Measurements from ENCODE around the gene NECAB3. TPM values are rescaled to one million over a fixed set of nuclear protein-coding genes. Genes with fewer than 3 reads are reported as not detected.
A peak's percentile ranks its signal among the peaks of the same experiment; 100 is the strongest.

NECAB3 gene
- polyA plus RNA-seq, 1 of the 3 experiments (the other 2 are of a cell fraction) = 20.1 TPM

GRCh38 chr20:33721391-33722140, 47.3 kb upstream of the NECAB3 start:
- Histone ChIP-seq H2AFZ (ENCODE audit: low read depth) (no peak overlapping the region; the same call in 1 of the 2 replicates), H3K9me3 (no peaks in the 10 kb centered on the region), H3K9me2 (no peaks in the 10 kb centered on the region), H3K9ac (no peak overlapping the region), H3K4me3 (ENCODE audit: low read depth in 2 of 2, low read length in 1 of 2) (no peak overlapping the region), H3K79me2 (ENCODE audit: insufficient read depth) (peaks cover 11% of the 10 kb centered on the region; the same call in 1 of the 2 replicates), H4K20me1 (ENCODE audit: insufficient read depth) (no peaks in the 10 kb centered on the region), H3K27me3 (ENCODE audit: insufficient read depth) (no peaks in the 10 kb centered on the region), H3K4me1 (ENCODE audit: control insufficient read depth in 1 of 2, insufficient read depth in 2 of 2, low read depth in 1 of 2, low read length in 1 of 2) (peaks cover 0 to 7% of the 10 kb centered on the region in 2 experiments; a peak in 1 of 4 replicates), H3K4me2 (no peak overlapping the region), H3F3A (replicated peaks; ENCODE audit: insufficient read depth) (no peaks in the 10 kb centered on the region), H3K27ac (ENCODE audit: low read depth in 2 of 2, low read length in 1 of 2) (no peak overlapping the region), H3K36me3 (replicated peaks in 1 of 2; ENCODE audit: control insufficient read depth in 1 of 2, insufficient read depth in 2 of 2, low read length in 1 of 2) (no peaks in the 10 kb centered on the region)
- no peak for DNase-seq
- WGBS (ENCODE audit: low lambda C conversion rate) = 92% methylated on average over 10 of the region's 11 CpGs
- CTCF ChIA-PET = interaction anchor here (1.6 kb wide), 1 partner anchor 25 kb away, joined by 4 read pairs; no protein-coding TSS in a partner anchor
- no peak for TF ChIP-seq NFIC (IDR thresholded peaks at IDR 0.05; ENCODE audit: borderline replicate concordance)
- no peak for TF ChIP-seq ZBTB33 (IDR thresholded peaks at IDR 0.05; ENCODE audit: borderline replicate concordance, low read depth)
- POLR2A ChIA-PET = no interaction called here

- H3K4me3 ChIP-seq (ENCODE audit: low read depth in 2 of 2, low read length in 1 of 2) = peak within 1 kb of the TSS; percentile 78 to 84
- H3K27me3 ChIP-seq (ENCODE audit: insufficient read depth) = no peaks in the 10 kb centered on the region
- no peaks in the 10 kb centered on the region for H3K9me3 ChIP-seq
- H3K9ac ChIP-seq = peak within 1 kb of the TSS; percentile 57
- no peaks in the 10 kb centered on the region for H3K9me2 ChIP-seq
- H3K4me1 ChIP-seq (ENCODE audit: control insufficient read depth in 1 of 2, insufficient read depth in 2 of 2, low read depth in 1 of 2, low read length in 1 of 2) = peaks cover 0 to 7% of the 10 kb centered on the region in 2 experiments; a peak in 1 of 4 replicates
- POLR2A ChIA-PET = interaction anchor here (0.5 to 1.5 kb wide), 7 partner anchors 12 to 643 kb away, joined by 3 to 7 read pairs (median 4); partner anchors contain the start of genes ITCH and ZNF341
- CTCF ChIA-PET = interaction anchor here (0.9 to 2.1 kb wide), 6 partner anchors 11 to 143 kb away, joined by 3 to 9 read pairs (median 4); partner anchors contain the start of gene ZNF341
- 2% methylated on average over 22 of the region's 46 CpGs for WGBS (ENCODE audit: low lambda C conversion rate)
- no peaks in the 10 kb centered on the region for H3F3A ChIP-seq (replicated peaks; ENCODE audit: insufficient read depth)
- peak; percentile 96 for DNase-seq
- peaks cover 11% of the 10 kb centered on the region; the same call in 1 of the 2 replicates for H3K79me2 ChIP-seq (ENCODE audit: insufficient read depth)
- no peaks in the 10 kb centered on the region for H3K36me3 ChIP-seq (replicated peaks in 1 of 2; ENCODE audit: control insufficient read depth in 1 of 2, insufficient read depth in 2 of 2, low read length in 1 of 2)
- no peaks in the 10 kb centered on the region for H4K20me1 ChIP-seq (ENCODE audit: insufficient read depth)
- peak within 1 kb of the TSS; percentile 90 for H2AFZ ChIP-seq (ENCODE audit: low read depth)
- H3K4me2 ChIP-seq = peak within 1 kb of the TSS; percentile 79
- peak within 1 kb of the TSS in 1 of 2 experiments; percentile 54; a peak in 3 of 4 replicates for H3K27ac ChIP-seq (ENCODE audit: low read depth in 2 of 2, low read length in 1 of 2)
- TF ChIP-seq ELF1 (IDR thresholded peaks at IDR 0.05) (peak; percentile 29; the same call in 1 of the 2 replicates), NFIC (IDR thresholded peaks at IDR 0.05; ENCODE audit: borderline replicate concordance) (no peak), PBX3 (IDR thresholded peaks at IDR 0.05) (peak; percentile 100), RAD21 (IDR thresholded peaks at IDR 0.05; ENCODE audit: low read length) (no peak), RXRA (IDR thresholded peaks at IDR 0.05; ENCODE audit: borderline replicate concordance, low read depth) (no peak), JUND (IDR thresholded peaks at IDR 0.05) (no peak), MEF2A (IDR thresholded peaks at IDR 0.05; ENCODE audit: borderline replicate concordance, low read depth) (no peak), USF2 (IDR thresholded peaks at IDR 0.05; ENCODE audit: borderline replicate concordance, low read depth, low read length) (peak; percentile 41; the same call in 1 of the 2 replicates), USF1 (IDR thresholded peaks at IDR 0.05; ENCODE audit: borderline replicate concordance, low read depth) (peak; percentile 43; the same call in 1 of the 2 replicates), NRF1 (IDR thresholded peaks at IDR 0.05; ENCODE audit: low read depth, low read length) (peak; percentile 52), TCF12 (IDR thresholded peaks at IDR 0.05) (no peak), ZBTB33 (IDR thresholded peaks at IDR 0.05; ENCODE audit: borderline replicate concordance, low read depth) (no peak), EZH2phosphoT487 (IDR thresholded peaks at IDR 0.05; ENCODE audit: borderline replicate concordance, low read depth) (no peak), FOSL2 (IDR thresholded peaks at IDR 0.05; ENCODE audit: borderline replicate concordance, low read depth) (no peak), MXI1 (IDR thresholded peaks at IDR 0.05; ENCODE audit: low read depth, low read length) (peak; percentile 55), TEAD4 (IDR thresholded peaks at IDR 0.05; ENCODE audit: borderline replicate concordance, insufficient read depth) (no peak), RCOR1 (IDR thresholded peaks at IDR 0.05; ENCODE audit: low read length) (peak; percentile 26; the same call in 1 of the 2 replicates)
Observed at GRCh38 chr20:33719989-33720709, 45.9 kb upstream of the NECAB3 start, which contains the start of gene PXMP4. TSS of gene PXMP4 (minus strand) at chr20:33720310. CDS start at chr20:33720207, 103 bp downstream.
